Peyer's patch (tissue), 4 donors: ENCODE data around the gene KLHL36. TPM values are rescaled to one million over a fixed set of nuclear protein-coding genes. Genes with fewer than 3 reads are reported as not detected.

Source experiments
- DNase-seq, 3 donors: peaks; one replicate each; pipeline ENCODE4 v3.0.0-alpha.2; 2017 to 2019
- H3K27ac ChIP-seq, 4 donors: fragments of 200-600 bp; sonication (generic); one replicate each; pipeline ENCODE4 v1.5.1; 2016 to 2019
- H3K27me3 ChIP-seq, 2 donors: fragments of 200-600 bp; sonication (generic); one replicate each; pipeline ENCODE4 v1.5.1; 2019
- H3K36me3 ChIP-seq, 3 donors: fragments of 200-600 bp; sonication (generic); one replicate each; pipeline ENCODE4 v1.5.1; 2016 to 2019
- H3K4me1 ChIP-seq, 4 donors: fragments of 200-600 bp; sonication (generic); one replicate each; pipeline ENCODE4 v1.5.1; 2016 to 2019
- H3K4me3 ChIP-seq, 4 donors: fragments of 200-600 bp; sonication (generic); 1 replicate in 3 of 4; 2 replicates in 1 of 4; pipeline ENCODE4 v1.5.1; 2016 to 2019; ENCODE audit warnings: mild to moderate bottlenecking in 1 of 4
- H3K9me3 ChIP-seq, 4 donors: fragments of 200-600 bp; sonication (generic); one replicate each; pipeline ENCODE4 v1.5.1; 2016 to 2019; ENCODE audit warnings: mild to moderate bottlenecking in 1 of 4
- POLR2A ChIP-seq, 2 donors: fragments of 450-650 bp; IDR thresholded peaks; one replicate each; pipeline ENCODE4 v1.5.1; 2017; ENCODE audit warnings: antibody characterized with exemption in 2 of 2, mild to moderate bottlenecking in 2 of 2, moderate library complexity in 2 of 2
- total RNA-seq, 4 donors: library from RNA; depleted of rRNA; stranded (reverse); fragments of >200 nt; gene quantifications; one replicate each; pipeline ENCODE4 v1.1.0, GENCODE V29; 2016
- TF ChIP-seq, protein P1 (sequence below), 6 experiments: fragments of 450-650 bp in 4 of 6; fragments of 200-600 bp in 2 of 6; sonication (generic) in 1 of 6; IDR thresholded peaks; one replicate each; pipeline ENCODE4 v1.5.1; 2017 to 2019; ENCODE audit warnings: antibody characterized with exemption in 6 of 6, mild to moderate bottlenecking in 3 of 6, moderate library complexity in 1 of 6

KLHL36 gene
- total RNA-seq, 4 donors from 2014 or later: 57.8 to 81.4 (median 74.4) TPM

DNA sequence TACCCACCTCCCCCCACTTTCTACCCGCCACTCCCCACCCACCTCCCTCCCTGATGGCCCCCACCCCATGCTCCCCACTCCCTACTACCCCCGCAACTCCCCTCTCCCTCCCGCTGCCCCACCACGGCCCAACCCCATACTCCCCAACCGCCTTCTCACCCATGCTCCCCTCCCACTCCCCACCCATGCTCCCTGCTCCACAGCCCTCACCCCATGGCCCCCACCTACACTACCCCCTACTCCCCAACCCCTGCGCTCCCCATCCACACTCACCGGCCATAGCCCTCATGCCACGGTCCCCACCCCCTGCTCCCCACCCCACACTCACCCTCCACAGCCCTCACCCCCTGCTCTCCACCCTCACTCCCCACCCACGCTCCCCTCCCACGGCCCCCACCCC is 44.4 kb upstream of the KLHL36 start:
- no peaks in the 10 kb centered on the region for H3K9me3 ChIP-seq
- TF ChIP-seq, protein P1, sequence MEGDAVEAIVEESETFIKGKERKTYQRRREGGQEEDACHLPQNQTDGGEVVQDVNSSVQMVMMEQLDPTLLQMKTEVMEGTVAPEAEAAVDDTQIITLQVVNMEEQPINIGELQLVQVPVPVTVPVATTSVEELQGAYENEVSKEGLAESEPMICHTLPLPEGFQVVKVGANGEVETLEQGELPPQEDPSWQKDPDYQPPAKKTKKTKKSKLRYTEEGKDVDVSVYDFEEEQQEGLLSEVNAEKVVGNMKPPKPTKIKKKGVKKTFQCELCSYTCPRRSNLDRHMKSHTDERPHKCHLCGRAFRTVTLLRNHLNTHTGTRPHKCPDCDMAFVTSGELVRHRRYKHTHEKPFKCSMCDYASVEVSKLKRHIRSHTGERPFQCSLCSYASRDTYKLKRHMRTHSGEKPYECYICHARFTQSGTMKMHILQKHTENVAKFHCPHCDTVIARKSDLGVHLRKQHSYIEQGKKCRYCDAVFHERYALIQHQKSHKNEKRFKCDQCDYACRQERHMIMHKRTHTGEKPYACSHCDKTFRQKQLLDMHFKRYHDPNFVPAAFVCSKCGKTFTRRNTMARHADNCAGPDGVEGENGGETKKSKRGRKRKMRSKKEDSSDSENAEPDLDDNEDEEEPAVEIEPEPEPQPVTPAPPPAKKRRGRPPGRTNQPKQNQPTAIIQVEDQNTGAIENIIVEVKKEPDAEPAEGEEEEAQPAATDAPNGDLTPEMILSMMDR (IDR thresholded peaks at IDR 0.05): no peak
- TF ChIP-seq POLR2A (IDR thresholded peaks at IDR 0.05): no peak
- H3K27ac ChIP-seq: peak overlapping the region; percentile 62 to 93 (median 84)
- H3K4me1 ChIP-seq: peaks cover 0 to 59% (median 49%) of the 10 kb centered on the region in 4 donors
- peaks cover 0 to 4% (median 0%) of the 10 kb centered on the region in 3 donors for H3K36me3 ChIP-seq
- H3K4me3 ChIP-seq: no peak overlapping the region
- DNase-seq: no peak
- no peaks in the 10 kb centered on the region for H3K27me3 ChIP-seq

DNA sequence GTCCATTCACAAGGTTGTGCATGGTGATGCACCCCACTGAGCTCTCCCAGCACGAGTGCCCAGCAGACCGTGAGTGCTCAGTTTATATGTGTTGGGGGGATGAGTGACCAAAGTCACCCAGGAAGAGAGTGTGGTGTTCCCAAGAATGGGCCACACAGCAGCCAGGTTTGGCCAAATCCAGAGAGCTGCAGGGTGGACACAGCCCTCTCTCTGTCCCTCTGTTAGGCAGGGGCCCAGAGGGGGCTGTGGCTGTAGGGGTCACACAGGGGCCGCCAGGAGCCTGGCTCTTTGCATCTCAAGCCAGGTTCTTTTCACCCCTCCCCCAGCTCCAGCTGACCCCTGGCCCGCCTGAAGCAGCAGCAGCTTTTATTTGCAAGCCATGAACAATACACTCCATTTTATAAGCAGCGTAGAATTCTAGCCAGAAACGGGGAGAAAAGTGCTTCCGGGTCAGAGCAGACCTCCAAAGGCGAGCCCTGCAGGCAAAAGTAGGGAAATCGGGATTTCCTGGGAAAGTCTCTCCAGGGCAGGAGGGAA is 43.8 kb upstream of the KLHL36 start:
- Histone ChIP-seq H3K27ac (peak overlapping the region in 3 of 4 donors; percentile 14 to 93 (median 93)), H3K4me1 (peaks cover 0 to 63% (median 46%) of the 10 kb centered on the region in 4 donors), H3K4me3 (no peak overlapping the region), H3K9me3 (no peaks in the 10 kb centered on the region), H3K36me3 (peaks cover 0 to 4% (median 0%) of the 10 kb centered on the region in 3 donors), H3K27me3 (no peaks in the 10 kb centered on the region)
- DNase-seq: no peak
- TF ChIP-seq POLR2A (IDR thresholded peaks at IDR 0.05): no peak
- TF ChIP-seq, protein P1 (IDR thresholded peaks at IDR 0.05): no peak

DNA sequence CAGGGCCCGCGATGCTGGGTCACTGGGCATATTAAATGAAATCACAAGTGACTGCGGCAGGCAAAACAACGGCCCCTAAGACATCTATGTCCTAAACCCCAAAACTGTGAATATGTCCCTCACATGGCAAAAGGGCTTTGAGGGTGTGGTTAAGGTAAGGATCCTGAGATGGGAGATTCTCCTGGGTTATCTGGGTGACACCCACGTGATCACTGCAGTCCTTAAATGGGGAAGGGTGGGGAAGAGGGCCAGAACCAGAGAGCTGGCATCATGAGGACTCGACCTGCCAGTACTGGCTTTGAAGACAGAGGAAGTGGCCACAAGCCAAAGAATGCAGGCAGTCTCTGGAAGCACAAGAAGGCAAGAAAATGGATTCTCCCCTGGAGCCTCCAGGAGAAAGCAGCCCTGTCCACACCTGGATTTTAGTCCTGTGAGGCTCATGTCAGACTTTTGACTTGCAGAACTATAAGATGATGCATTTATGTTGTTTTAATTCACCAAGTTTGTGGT is 42.9 kb upstream of the KLHL36 start:
- no peak for DNase-seq
- peaks cover 0 to 60% (median 42%) of the 10 kb centered on the region in 4 donors for H3K4me1 ChIP-seq
- no peaks in the 10 kb centered on the region for H3K27me3 ChIP-seq
- H3K36me3 ChIP-seq: peaks cover 0 to 4% (median 0%) of the 10 kb centered on the region in 3 donors
- H3K27ac ChIP-seq: peak overlapping the region in 2 of 4 donors; percentile 37 to 93
- no peaks in the 10 kb centered on the region for H3K9me3 ChIP-seq
- no peak overlapping the region for H3K4me3 ChIP-seq
- TF ChIP-seq, protein P1 (IDR thresholded peaks at IDR 0.05): no peak

DNA sequence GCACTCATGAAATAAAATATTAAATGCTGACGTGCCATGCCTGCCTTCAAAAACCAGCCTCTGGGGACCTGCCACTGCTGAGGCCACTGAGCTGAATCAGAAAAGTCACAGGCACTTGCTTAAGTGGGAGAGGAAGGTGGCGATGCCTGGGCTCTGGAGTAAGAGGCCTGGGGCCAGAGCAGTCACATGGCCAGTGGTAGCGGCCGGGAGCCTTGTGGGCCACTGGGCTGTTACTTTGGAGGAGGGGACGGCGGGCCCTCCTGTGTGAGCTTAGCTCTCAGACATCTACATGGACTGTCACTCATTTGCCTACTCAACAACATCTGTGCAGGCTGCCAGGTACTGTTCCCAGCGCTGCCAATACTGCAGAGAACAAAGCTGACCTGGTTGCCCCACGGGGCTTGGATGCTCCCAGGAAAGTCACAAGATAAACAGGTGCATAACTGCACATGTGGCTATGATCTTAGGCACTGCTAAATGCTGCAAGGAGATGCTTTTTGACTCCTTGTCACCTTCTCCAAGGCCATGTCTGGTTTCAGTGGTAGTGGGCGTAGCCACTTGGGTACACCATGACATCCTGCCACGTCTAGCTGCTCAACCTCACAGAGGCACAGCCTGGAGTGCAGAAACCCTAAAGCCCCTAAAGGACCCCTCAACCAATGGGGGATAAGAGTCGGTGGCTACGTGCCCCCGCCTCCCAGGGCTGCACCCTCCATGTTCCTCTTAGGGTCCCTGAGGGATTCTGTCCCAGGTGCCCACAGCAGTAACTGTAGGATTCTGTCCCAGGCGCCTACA is 42.0 kb upstream of the KLHL36 start:
- H3K27me3 ChIP-seq: no peaks in the 10 kb centered on the region
- peak in 2 of 3 donors; percentile 59 to 71 for DNase-seq
- H3K27ac ChIP-seq: peak overlapping the region in 3 of 4 donors; percentile 37 to 93 (median 50)
- H3K36me3 ChIP-seq: peaks cover 0 to 4% (median 0%) of the 10 kb centered on the region in 3 donors
- peaks cover 0 to 55% (median 36%) of the 10 kb centered on the region in 4 donors for H3K4me1 ChIP-seq
- H3K9me3 ChIP-seq: no peaks in the 10 kb centered on the region
- TF ChIP-seq, protein P1 (IDR thresholded peaks at IDR 0.05): no peak
- no peak for TF ChIP-seq POLR2A (IDR thresholded peaks at IDR 0.05)
- H3K4me3 ChIP-seq: no peak overlapping the region

DNA sequence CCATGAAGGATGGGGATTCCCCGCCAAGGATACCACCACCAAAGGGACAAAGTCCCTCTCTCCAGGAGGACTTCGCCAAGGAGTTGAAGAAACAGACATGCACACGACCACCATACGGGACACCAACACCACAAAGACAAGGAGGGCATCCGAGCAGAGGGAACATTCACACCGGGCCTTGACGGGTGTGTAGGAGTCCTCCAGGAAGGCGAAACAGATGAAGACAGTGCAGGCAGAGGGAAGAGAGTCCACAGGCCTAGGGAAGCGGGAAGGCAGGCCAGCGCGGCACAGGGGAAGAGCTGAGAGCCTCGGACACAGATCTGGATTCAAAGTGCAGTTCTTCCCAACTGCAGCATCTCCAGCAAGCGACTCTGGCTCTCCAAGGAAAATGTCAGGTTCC is 41.2 kb upstream of the KLHL36 start:
- Histone ChIP-seq H3K27ac (peak overlapping the region; percentile 37 to 93 (median 46)), H3K4me3 (no peak overlapping the region), H3K9me3 (no peaks in the 10 kb centered on the region), H3K4me1 (peaks cover 0 to 47% (median 28%) of the 10 kb centered on the region in 4 donors), H3K27me3 (no peaks in the 10 kb centered on the region), H3K36me3 (peaks cover 0 to 4% (median 0%) of the 10 kb centered on the region in 3 donors)
- no peak for DNase-seq
- TF ChIP-seq, protein P1 (IDR thresholded peaks at IDR 0.05): no peak
- TF ChIP-seq POLR2A (IDR thresholded peaks at IDR 0.05): no peak
